ENCODE measurements around the gene ITPR2. TPM values are rescaled to one million over a fixed set of nuclear protein-coding genes. Genes with fewer than 3 reads are reported as not detected.
A peak's percentile ranks its signal among the peaks of the same experiment; 100 is the strongest.
"Not testable (repeated sequence)": the region's sequence is repeated elsewhere in the genome, so short reads cannot be mapped to it uniquely, and the experiment has no call there.

ITPR2 gene
- polyA plus RNA-seq, 1 experiment = 3.5 TPM

DNA sequence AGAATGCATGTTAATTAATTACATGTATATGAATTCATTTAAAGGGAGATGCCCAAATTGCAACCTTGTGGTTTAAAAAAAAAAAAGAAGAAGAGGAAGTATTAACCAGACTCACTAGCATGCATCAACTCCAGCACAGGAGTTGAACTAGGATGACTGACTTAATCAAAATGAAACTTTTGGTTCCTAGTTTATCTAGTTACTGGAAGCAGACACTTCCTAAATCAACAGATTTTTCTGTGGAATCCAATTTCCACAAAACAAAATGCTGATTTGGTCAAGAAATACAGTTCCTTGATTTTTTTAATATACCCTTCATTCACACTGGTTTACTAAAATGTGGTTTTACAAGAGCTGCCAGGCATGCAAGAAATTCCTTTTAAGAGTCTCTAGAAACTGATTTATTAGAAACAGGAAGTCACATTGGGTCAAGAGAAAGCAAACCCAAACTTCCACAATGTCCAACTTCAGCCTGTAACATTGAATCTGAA lies 41.6 kb downstream of the ITPR2 start:
- POLR2A ChIA-PET = no interaction called here
- TF ChIP-seq, protein P1, sequence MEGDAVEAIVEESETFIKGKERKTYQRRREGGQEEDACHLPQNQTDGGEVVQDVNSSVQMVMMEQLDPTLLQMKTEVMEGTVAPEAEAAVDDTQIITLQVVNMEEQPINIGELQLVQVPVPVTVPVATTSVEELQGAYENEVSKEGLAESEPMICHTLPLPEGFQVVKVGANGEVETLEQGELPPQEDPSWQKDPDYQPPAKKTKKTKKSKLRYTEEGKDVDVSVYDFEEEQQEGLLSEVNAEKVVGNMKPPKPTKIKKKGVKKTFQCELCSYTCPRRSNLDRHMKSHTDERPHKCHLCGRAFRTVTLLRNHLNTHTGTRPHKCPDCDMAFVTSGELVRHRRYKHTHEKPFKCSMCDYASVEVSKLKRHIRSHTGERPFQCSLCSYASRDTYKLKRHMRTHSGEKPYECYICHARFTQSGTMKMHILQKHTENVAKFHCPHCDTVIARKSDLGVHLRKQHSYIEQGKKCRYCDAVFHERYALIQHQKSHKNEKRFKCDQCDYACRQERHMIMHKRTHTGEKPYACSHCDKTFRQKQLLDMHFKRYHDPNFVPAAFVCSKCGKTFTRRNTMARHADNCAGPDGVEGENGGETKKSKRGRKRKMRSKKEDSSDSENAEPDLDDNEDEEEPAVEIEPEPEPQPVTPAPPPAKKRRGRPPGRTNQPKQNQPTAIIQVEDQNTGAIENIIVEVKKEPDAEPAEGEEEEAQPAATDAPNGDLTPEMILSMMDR (IDR thresholded peaks at IDR 0.05; ENCODE audit: insufficient read depth, low read depth, low read length) = no peak
- H3K27me3 ChIP-seq (ENCODE audit: control insufficient read depth, insufficient read depth, low read length) = no peaks in the 10 kb centered on the region
- H3K4me3 ChIP-seq (ENCODE audit: low read depth, low read length) = no peak overlapping the region
- peak; percentile 42 for DNase-seq (ENCODE audit: low read depth)
- H3K36me3 ChIP-seq (ENCODE audit: control insufficient read depth, insufficient read depth, low read length) = no peaks in the 10 kb centered on the region
- CTCF ChIA-PET = interaction anchor here (1.5 kb wide), 1 partner anchor 93 kb away, joined by 5 read pairs; no protein-coding TSS in a partner anchor

DNA sequence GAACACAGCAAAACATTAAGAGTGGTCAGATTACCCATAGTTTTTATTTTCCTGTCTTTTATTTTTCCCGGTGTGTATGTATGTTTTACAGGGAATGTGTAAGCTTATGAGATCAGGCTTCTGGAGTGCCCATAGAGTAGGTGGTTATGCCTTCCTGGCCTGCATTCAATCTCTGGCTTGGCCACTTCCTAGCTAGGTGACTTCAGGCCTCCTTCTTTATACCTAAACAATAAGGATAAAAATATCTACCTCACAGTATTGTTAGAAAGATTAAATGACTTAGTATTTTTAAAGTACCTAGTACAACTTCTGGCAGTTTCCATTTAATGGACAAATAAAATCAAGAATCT lies 42.4 kb downstream of the ITPR2 start:
- POLR2A ChIA-PET = no interaction called here
- Histone ChIP-seq H3K4me3 (ENCODE audit: low read depth, low read length) (no peak overlapping the region), H3K27me3 (ENCODE audit: control insufficient read depth, insufficient read depth, low read length) (no peaks in the 10 kb centered on the region), H3K36me3 (ENCODE audit: control insufficient read depth, insufficient read depth, low read length) (no peaks in the 10 kb centered on the region)
- no peak for DNase-seq (ENCODE audit: low read depth)
- TF ChIP-seq, protein P1 (IDR thresholded peaks at IDR 0.05; ENCODE audit: insufficient read depth, low read depth, low read length) = no peak
- CTCF ChIA-PET = interaction anchor here (0.7 to 1.5 kb wide), 2 partner anchors 15 to 94 kb away, joined by 3 to 5 read pairs; no protein-coding TSS in a partner anchor

- TF ChIP-seq, protein P1 (IDR thresholded peaks at IDR 0.05; ENCODE audit: insufficient read depth, low read depth, low read length) = no peak
- no peaks in the 10 kb centered on the region for H3K36me3 ChIP-seq (ENCODE audit: control insufficient read depth, insufficient read depth, low read length)
- peak; percentile 24 for DNase-seq (ENCODE audit: low read depth)
- POLR2A ChIA-PET = interaction anchor here (0.7 kb wide), 1 partner anchor 8 kb away, joined by 4 read pairs; no protein-coding TSS in a partner anchor
- CTCF ChIA-PET = interaction anchor here (0.7 to 1.5 kb wide), 3 partner anchors 16 to 95 kb away, joined by 3 to 5 read pairs (median 3); no protein-coding TSS in a partner anchor
- H3K27me3 ChIP-seq (ENCODE audit: control insufficient read depth, insufficient read depth, low read length) = no peaks in the 10 kb centered on the region
- no peak overlapping the region for H3K4me3 ChIP-seq (ENCODE audit: low read depth, low read length)
Measured at GRCh38 chr12:26789731-26790644, 43.0 kb downstream of the ITPR2 start.

DNA sequence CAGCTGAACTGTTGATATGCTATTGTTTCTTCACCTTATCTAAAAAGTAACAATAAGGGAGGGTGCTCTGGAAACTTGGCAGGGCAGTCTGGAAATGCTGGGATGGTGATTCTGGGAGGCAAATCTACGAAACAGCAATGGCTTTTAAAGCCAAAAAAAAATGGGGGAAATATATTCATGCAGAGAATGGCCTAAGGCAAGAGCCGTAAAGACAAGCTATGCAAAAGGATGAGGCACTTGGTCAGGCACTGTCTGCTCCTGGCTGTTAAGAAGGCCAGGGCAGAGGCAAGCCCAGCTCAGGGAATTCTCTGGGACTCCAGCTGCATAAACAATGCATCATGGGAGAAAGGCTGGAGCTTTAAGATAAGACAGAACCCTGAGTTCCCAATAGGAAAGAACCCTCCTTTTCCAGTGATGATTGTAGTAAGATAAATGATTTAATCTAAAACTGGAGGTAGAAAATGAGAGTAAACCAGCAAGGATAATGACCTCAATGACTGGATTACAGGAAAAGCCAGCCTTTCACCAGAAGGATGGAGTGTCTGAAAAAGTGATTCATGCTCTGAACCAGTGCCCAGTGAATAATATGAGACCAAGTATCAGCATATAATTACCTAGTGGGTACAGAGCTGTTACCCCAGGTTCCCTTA lies 46.0 kb downstream of the ITPR2 start:
- ChIA-PET POLR2A (no interaction called here), CTCF (interaction anchor here (0.8 to 1.4 kb wide), 2 partner anchors 16 to 59 kb away, joined by 3 to 4 read pairs; no protein-coding TSS in a partner anchor)
- DNase-seq (ENCODE audit: low read depth) = peak; percentile 37
- TF ChIP-seq, protein P1 (IDR thresholded peaks at IDR 0.05; ENCODE audit: insufficient read depth, low read depth, low read length) = no peak
- H3K27me3 ChIP-seq (ENCODE audit: control insufficient read depth, insufficient read depth, low read length) = no peaks in the 10 kb centered on the region
- no peak overlapping the region for H3K4me3 ChIP-seq (ENCODE audit: low read depth, low read length)
- H3K36me3 ChIP-seq (ENCODE audit: control insufficient read depth, insufficient read depth, low read length) = no peaks in the 10 kb centered on the region

DNA sequence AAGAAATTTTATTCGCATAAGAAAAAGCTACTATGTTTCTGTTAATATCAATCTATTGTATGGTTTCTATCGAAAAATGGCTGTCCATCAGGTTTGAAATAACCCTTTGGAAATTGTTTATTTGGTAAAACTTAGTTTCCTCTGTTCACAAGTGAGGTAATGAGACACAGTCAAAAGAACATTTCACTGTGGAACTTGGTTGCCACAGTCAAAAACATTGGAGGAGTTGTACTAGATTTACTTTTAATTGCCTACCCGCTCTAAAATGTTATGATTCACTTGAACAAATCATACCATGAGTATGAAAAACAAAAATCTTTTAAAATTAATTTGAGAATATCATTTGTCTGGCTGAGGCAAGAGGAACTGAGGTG lies 46.5 kb downstream of the ITPR2 start:
- TF ChIP-seq, protein P1 (IDR thresholded peaks at IDR 0.05; ENCODE audit: insufficient read depth, low read depth, low read length) = no peak
- Histone ChIP-seq H3K27me3 (ENCODE audit: control insufficient read depth, insufficient read depth, low read length) (no peaks in the 10 kb centered on the region), H3K36me3 (ENCODE audit: control insufficient read depth, insufficient read depth, low read length) (no peaks in the 10 kb centered on the region), H3K4me3 (ENCODE audit: low read depth, low read length) (no peak overlapping the region)
- no peak for DNase-seq (ENCODE audit: low read depth)
- POLR2A ChIA-PET = no interaction called here
- CTCF ChIA-PET = interaction anchor here (0.8 to 1.4 kb wide), 2 partner anchors 17 to 59 kb away, joined by 3 to 4 read pairs; no protein-coding TSS in a partner anchor

DNA sequence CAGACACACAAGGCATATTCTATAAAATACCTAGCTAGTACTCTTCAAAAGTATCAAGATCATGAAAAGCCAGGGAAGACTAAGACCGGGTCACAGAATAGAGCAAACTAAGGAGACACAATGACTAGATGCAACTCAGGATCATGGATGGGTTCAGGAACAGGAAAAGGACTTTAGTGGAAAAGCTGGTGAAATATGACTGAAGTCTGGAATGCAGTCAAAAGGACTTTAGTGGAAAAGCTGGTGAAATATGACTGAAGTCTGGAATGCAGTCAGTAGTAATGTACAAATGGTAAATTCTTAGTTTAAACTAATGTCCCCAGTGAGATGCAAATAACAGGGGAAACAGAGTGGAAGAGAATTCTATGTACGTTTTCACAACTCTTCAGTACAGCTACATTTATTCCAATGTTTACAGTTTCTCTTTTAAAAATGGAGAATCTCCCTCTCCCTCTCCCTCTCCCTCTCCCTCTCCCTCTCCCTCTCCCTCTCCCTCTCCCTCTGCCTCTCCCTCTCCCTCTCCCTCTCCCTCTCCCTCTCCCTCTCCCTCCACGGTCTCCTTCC lies 49.1 kb downstream of the ITPR2 start:
- POLR2A ChIA-PET; CTCF ChIA-PET; H3K36me3 ChIP-seq (ENCODE audit: control insufficient read depth, insufficient read depth, low read length); DNase-seq (ENCODE audit: low read depth); H3K27me3 ChIP-seq (ENCODE audit: control insufficient read depth, insufficient read depth, low read length); H3K4me3 ChIP-seq (ENCODE audit: low read depth, low read length): not testable (repeated sequence)

All from BJ (cell line).